ENCODE results near the gene TMEM170A.
"Not testable (repeated sequence)": the region's sequence is repeated elsewhere in the genome, so short reads cannot be mapped to it uniquely, and the experiment has no call there.

- TF ChIP-seq CTCF (IDR thresholded peaks at IDR 0.05; ENCODE audit: borderline replicate concordance, extremely low read depth, low read length, poor library complexity, severe bottlenecking); EZH2 (IDR thresholded peaks at IDR 0.05; ENCODE audit: borderline replicate concordance, low read depth, low read length, severe bottlenecking): not testable (repeated sequence)
These were observed 40.3 kb downstream of the TMEM170A start for GRCh38 chr16:75424105-75424762.
